CD4-positive, alpha-beta T cell (primary cell): ENCODE measurements around the gene MCHR1. TPM values are rescaled to one million over a fixed set of nuclear protein-coding genes. Genes with fewer than 3 reads are reported as not detected.

Source experiments
- ATAC-seq: fragments of 200-7000 bp; cut with Tn5 transposase; one replicate; pipeline ENCODE4 v1.10.0; 2022; ENCODE audit warnings: mild to moderate bottlenecking; ENCODE audit not compliant: poor library complexity
- CTCF ChIA-PET: fragments of 350-600 bp; sonication (Branson Sonifier 250); formaldehyde crosslinking; loops from one replicate; lab custom pipeline; 2021; ENCODE audit warnings: antibody characterized with exemption, inconsistent platforms; lab: Charles Lee
- POLR2A ChIA-PET: fragments of 350-600 bp; sonication (Branson Sonifier 250); formaldehyde crosslinking; loops from one replicate; lab custom pipeline; 2021; ENCODE audit warnings: antibody characterized with exemption, inconsistent platforms; lab: Charles Lee
- DNase-seq, 14 experiments: peaks; one replicate each; pipeline ENCODE4 v3.0.0-alpha.2; 2013 to 2020; ENCODE audit warnings: mixed read lengths in 2 of 14
- H3K27ac ChIP-seq, 2 donors: one replicate each; pipeline versions ENCODE4 v1.5.1 to v1.7.0; 2013; ENCODE audit warnings: low read length in 2 of 2, low read depth in 1 of 2, mild to moderate bottlenecking in 1 of 2
- H3K27me3 ChIP-seq, 2 experiments: 1 replicate in 1 of 2; 2 replicates in 1 of 2; pipeline versions ENCODE4 v1.6.1 to v1.7.0; 2013; ENCODE audit warnings: low read length in 2 of 2, control low read depth in 1 of 2, mild to moderate bottlenecking in 1 of 2, moderate library complexity in 1 of 2; ENCODE audit not compliant: insufficient read depth in 2 of 2, control insufficient read depth in 1 of 2
- H3K36me3 ChIP-seq: one replicate; pipeline ENCODE4 v1.6.1; 2013; ENCODE audit warnings: low read length, control low read depth; ENCODE audit not compliant: insufficient read depth
- H3K4me1 ChIP-seq: one replicate; pipeline ENCODE4 v1.6.1; 2013; ENCODE audit warnings: low read length, control low read depth; ENCODE audit not compliant: insufficient read depth
- H3K4me3 ChIP-seq: one replicate; pipeline ENCODE4 v1.5.1; 2013; ENCODE audit warnings: mild to moderate bottlenecking, low read length, moderate library complexity
- H3K9me3 ChIP-seq, 2 experiments: 1 replicate in 1 of 2; 2 replicates in 1 of 2; pipeline versions ENCODE4 v1.6.1 to v1.7.0; 2013; ENCODE audit warnings: low read length in 2 of 2, mild to moderate bottlenecking in 2 of 2, control low read depth in 1 of 2, moderate library complexity in 1 of 2; ENCODE audit not compliant: control insufficient read depth in 1 of 2, insufficient read depth in 1 of 2
- H3K27ac Mint-ChIP-seq: one replicate; pipeline ENCODE4 v1.8.0; 2020; ENCODE audit warnings: mixed read lengths
- H3K27me3 Mint-ChIP-seq: one replicate; pipeline ENCODE4 v1.8.0; 2021; ENCODE audit warnings: mixed read lengths
- H3K36me3 Mint-ChIP-seq: one replicate; pipeline ENCODE4 v1.8.0; 2021; ENCODE audit warnings: low read depth, mixed read lengths
- H3K4me1 Mint-ChIP-seq: one replicate; pipeline ENCODE4 v1.8.0; 2021; ENCODE audit warnings: low read depth, mixed read lengths
- H3K4me3 Mint-ChIP-seq: one replicate; pipeline ENCODE4 v1.8.0; 2020; ENCODE audit warnings: mild to moderate bottlenecking, mixed read lengths
- H3K9me3 Mint-ChIP-seq: one replicate; pipeline ENCODE4 v1.8.0; 2020; ENCODE audit warnings: mixed read lengths
- CTCF ChIP-seq: fragments of 200-600 bp; IDR thresholded peaks from one replicate; pipeline ENCODE4 v1.8.0; 2022; ENCODE audit warnings: antibody characterized with exemption, mild to moderate bottlenecking
- intact Hi-C, 2 experiments: fragments of 100-400 bp; cut with DNase I in 1 of 2; cut with micrococcal nuclease in 1 of 2; formaldehyde crosslinking; loops; one replicate each; pipeline versions ENCODE4 v1.15.1 to v1.9.0; 2023 to 2025; cut with DNase I, micrococcal nuclease
- total RNA-seq, 174 experiments: library from RNA in 2 of 174; stranded (reverse) in 2 of 174; gene quantifications; one replicate each; pipeline ENCODE4 v1.2.3 and lab custom pipeline; 2021 to 2026

Gene MCHR1
- total RNA-seq, 2 experiments from 2014 or later = not detected

DNA sequence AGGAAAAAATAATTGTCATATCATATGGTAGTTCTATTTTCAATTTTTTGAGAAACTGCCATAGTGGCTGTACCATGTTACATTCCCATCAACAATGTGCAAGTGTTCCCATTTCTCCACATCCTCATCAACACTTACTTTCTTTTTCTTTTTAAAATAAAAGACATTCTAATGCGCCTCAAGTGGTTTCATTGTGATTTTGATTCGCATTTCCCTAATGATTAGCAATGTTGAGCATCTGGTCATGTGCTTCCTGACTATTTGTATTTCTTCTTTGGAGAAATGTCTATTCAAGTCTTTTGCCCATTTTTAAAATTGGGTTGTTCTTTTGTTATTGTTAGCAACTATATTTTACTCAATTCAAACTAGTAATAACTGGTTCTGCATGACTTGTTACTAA lies 8.4 kb downstream of the MCHR1 start:
- Mint-ChIP-seq H3K27ac (no peak overlapping the region), H3K4me1 (peaks cover 22% of the 10 kb centered on the region), H3K4me3 (no peak overlapping the region), H3K36me3 (no peaks in the 10 kb centered on the region), H3K9me3 (no peaks in the 10 kb centered on the region), H3K27me3 (peaks cover 5% of the 10 kb centered on the region)
- ChIA-PET POLR2A (interaction anchor here (0.6 kb wide), 1 partner anchor 45 kb away, joined by 5 read pairs; no protein-coding TSS in a partner anchor), CTCF (no interaction called here)
- H3K27ac ChIP-seq = no peak overlapping the region
- no peak overlapping the region for H3K4me3 ChIP-seq
- no peaks in the 10 kb centered on the region for H3K9me3 ChIP-seq
- H3K27me3 ChIP-seq = no peaks in the 10 kb centered on the region
- peaks cover 20% of the 10 kb centered on the region for H3K4me1 ChIP-seq
- no peak for TF ChIP-seq CTCF
- intact Hi-C loops = no loop called here
- ATAC-seq = no peak
- no peak for DNase-seq
- no peaks in the 10 kb centered on the region for H3K36me3 ChIP-seq

GRCh38 chr22:40690370-40690769 lies 11.1 kb downstream of the MCHR1 start:
- Histone ChIP-seq H3K4me1 (no peaks in the 10 kb centered on the region), H3K27me3 (no peaks in the 10 kb centered on the region), H3K9me3 (no peaks in the 10 kb centered on the region), H3K4me3 (no peak overlapping the region), H3K36me3 (no peaks in the 10 kb centered on the region), H3K27ac (no peak overlapping the region)
- intact Hi-C loops = no loop called here
- ATAC-seq = no peak
- Mint-ChIP-seq H3K36me3 (no peaks in the 10 kb centered on the region), H3K4me3 (no peak overlapping the region), H3K27me3 (no peaks in the 10 kb centered on the region), H3K4me1 (peaks cover 12% of the 10 kb centered on the region), H3K9me3 (no peaks in the 10 kb centered on the region), H3K27ac (no peak overlapping the region)
- no peak for DNase-seq
- POLR2A ChIA-PET = no interaction called here
- TF ChIP-seq CTCF = no peak
- CTCF ChIA-PET = no interaction called here

- Mint-ChIP-seq H3K4me1 (peaks cover 6% of the 10 kb centered on the region), H3K27ac (no peak overlapping the region), H3K4me3 (no peak overlapping the region), H3K36me3 (no peaks in the 10 kb centered on the region), H3K27me3 (no peaks in the 10 kb centered on the region), H3K9me3 (no peaks in the 10 kb centered on the region)
- H3K27ac ChIP-seq = no peak overlapping the region
- no peaks in the 10 kb centered on the region for H3K27me3 ChIP-seq
- ChIA-PET CTCF (no interaction called here), POLR2A (no interaction called here)
- no peaks in the 10 kb centered on the region for H3K36me3 ChIP-seq
- no peak for ATAC-seq
- no peak overlapping the region for H3K4me3 ChIP-seq
- no peak for DNase-seq
- no peaks in the 10 kb centered on the region for H3K9me3 ChIP-seq
- intact Hi-C loops = no loop called here
- H3K4me1 ChIP-seq = no peaks in the 10 kb centered on the region
- no peak for TF ChIP-seq CTCF
Observed at GRCh38 chr22:40691532-40691931, 12.2 kb downstream of the MCHR1 start.
